ENCODE measurements around the gene MIDN.
"Not testable (repeated sequence)": the region's sequence is repeated elsewhere in the genome, so short reads cannot be mapped to it uniquely, and the experiment has no call there.

MIDN gene

DNA sequence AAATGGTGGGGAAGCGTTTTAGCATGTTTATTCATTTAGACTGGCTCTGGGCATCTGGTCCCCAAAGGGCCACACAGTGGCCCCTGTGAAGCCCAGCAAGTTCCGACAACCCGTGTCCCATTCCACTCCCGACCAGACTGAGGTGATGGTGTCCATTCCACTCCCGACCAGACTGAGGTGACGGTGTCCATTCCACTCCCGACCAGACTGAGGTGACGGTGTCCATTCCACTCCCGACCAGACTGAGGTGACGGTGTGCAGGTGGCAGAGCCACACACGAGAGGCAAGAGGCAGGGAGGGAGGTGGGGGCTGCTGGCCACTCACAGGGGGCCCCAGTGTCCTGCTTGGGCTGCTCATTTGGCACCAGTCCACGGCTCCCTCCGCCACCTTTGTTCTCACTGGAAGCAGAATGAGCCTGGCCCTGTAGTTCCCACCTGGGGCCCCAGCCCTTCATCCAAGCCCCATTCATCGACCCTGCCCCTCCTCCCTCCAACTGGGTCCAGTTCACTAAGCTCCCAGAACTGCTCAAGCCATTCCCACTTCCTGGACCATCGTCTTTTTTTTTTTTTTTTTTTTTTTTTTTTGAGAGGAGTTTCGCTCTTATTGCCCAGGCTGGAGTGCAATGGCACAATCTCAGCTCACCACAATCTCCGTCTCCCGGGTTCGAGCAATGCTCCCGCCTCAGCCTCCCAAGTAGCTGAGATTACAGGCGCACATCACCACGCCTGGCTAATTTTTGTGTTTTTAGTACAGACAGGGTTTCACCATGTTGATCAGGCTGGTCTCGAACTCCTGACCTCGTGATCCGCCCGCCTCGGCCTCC is 1.9 kb upstream of the MIDN start:
- not testable (repeated sequence) for DNase-seq (ENCODE audit: low read depth in 2 of 2)

DNA sequence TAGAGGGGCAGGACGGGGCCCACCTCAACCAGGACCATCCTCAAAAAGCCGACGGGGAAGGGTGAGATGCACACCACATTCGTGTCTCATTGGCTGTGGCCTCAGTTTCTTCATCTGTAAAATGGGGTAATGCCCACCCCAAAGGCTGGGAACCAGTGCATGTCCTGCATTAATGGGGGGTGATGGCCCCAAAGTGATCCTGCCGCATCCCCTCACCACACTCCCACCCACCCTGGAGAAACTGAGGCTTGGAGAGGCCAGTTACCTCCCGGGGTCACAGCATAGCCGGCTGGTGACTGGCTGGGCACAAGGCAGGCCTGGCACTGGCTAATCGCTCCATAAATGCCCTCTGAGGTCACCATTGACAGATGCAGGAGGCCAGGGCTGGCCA is 640 bp upstream of the MIDN start:
- DNase-seq (ENCODE audit: low read depth in 2 of 2), result no peak

DNA sequence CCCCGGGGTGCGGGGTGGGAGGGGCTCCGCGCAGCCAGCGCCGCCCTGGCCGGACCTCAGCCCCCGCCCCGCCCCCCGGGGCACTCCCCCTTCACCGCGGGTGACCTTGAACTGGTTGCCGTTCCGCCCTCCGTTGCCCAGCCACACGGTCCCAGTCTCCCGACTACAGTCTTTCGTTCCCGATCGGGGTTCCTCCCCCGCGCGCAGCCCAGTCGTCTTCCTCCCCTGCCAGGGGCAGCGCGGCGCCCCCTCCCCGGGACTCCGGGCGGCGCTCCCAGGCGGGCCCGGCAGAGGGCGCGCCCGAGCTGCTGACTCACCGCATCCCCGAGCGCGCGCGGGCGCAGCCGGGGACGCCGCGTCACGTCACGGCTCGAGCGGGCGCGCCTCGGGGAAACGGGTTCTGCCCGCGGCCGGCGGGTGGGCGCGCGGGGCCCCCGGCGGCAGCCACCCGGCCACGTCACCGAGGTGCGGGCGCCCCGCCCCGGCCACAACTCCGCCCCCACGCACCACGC is 459 bp downstream of the MIDN start:
- peak in 1 of 2 donors; percentile 68 for DNase-seq (ENCODE audit: low read depth in 2 of 2)

DNA sequence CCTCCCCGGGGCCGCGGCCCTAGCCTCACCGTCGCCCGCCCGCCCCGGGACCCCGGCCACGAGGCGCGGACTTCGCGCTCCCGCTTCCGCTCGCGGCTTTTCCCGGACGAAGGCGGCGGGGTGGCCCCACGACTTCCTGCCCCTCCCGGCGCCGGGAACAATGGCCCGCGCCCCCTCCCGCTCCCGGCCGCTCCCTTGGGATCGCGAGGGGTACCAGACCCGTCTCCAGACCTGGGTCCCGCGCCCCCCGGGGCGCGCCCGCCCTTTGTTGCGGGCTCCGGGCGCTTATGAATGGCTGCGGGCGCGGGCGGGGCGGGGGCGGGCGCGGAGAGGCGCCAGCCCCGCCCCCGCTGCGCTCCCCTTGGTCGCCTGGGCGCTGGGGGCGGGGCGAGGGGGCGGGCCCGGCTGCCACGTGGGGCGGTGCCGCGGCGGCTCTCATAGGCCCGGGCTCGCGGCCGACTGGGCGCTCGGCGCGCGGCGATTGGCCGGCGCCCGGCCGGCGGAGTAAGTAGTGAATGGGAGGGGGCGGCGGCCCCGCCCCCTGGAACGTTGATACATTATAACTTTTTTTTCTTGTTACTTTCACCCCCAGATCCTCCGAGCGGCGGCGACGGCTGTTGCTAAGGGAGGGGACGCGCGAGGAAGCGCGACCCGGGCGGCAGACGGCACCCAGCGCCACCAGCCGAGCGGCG is 1.1 kb downstream of the MIDN start:
- DNase-seq (ENCODE audit: low read depth in 2 of 2), result peak; percentile 90 to 93

DNA sequence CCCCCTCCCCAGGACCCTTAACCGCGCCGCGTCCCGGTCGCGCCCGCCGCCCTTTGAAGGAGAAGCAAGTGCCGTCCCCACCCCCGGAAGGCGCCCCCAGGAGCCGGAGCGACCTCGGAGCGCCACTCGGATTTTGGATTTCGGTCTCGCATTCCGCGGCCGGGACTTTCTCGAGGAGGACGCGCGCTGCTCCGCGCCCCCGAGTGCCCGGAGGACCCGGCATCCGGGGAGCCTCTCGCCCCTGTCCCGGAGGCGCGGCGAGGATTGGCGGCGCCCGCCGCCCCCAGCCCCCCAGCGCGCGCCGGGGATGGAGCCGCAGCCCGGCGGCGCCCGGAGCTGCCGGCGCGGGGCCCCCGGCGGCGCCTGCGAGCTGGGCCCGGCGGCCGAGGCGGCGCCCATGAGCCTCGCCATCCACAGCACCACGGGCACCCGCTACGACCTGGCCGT is 1.6 kb downstream of the MIDN start:
- DNase-seq (ENCODE audit: low read depth in 2 of 2), result no peak

DNA sequence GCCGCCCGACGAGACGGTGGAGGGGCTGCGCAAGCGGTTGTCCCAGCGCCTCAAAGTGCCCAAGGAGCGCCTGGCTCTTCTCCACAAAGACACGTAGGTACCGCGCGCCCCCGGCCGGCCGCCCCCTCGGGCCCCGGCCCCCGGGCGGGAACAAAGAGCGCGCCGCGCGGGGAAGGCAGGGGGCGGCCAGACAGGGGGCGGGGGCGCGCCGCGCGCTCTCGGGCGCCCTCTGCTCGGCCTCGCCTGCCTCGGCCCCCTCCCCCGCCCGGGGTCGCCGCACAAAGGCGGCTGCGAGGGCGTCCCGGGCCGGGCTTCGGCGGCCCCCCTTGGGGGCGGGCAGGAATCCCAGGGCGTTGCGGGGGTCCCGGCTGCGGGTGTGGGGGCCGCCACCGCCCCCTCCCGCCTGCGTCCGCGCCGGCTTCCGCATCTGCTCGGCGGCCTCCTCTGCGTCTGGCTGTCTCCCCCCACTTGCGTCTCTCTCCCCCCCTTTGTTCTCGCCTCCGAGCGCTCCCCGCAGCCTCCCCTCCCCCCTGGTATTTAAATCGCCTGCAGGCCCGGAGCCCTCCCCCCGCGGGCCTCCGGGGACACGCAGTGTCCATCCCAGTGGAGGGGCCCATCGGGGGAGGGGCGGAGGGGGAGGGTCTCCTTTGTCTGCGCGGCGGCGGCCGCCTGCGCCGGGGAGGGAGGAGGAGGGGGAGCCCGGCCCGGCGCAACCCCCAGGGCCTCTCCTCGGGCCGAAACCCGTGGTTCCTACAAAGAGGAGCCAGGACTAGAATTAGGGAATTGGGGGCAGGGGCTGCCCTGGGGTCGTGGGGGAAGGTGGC is 2.3 kb downstream of the MIDN start:
- no peak for DNase-seq (ENCODE audit: low read depth in 2 of 2)

DNA sequence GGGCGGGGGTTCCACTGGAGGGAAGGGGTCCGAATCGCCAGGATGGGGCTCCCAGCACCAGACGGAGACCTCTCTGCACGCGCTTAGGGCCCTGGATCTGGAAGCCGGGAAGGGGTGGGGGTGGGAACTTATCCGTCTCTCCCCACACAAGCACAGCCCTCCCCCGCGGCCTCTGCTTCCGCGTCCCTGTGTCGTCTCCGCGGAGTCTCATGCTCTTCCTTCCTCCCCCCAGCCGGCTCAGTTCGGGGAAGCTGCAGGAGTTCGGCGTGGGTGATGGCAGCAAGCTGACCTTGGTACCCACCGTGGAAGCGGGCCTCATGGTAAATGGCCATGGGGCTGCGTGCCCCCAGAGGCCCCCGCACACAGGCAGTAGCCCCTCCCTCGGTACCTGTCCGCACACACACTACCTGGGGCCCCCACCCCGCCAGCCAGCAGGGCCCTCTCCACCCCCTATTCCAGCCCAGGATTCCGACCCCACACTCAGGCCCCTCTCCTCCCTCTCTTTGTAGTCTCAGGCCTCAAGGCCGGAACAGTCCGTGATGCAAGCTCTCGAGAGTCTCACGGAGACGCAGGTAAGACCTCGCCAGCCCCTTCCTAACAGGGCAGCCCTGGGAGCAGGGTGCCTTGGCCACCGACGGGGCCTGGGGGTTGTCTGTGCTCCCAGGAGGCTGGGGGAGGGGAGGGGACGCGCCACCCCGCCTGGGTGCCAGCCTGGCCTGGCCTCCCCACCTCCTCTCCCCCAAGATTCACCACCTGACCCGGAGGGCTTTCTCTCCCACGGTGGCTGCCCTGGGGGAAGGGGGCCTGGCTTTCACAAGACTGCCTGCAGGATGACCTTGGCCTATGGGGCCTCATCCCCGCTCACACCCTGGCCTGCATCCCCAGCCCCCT is 3.2 kb downstream of the MIDN start:
- DNase-seq (ENCODE audit: low read depth in 2 of 2), result no peak

DNA sequence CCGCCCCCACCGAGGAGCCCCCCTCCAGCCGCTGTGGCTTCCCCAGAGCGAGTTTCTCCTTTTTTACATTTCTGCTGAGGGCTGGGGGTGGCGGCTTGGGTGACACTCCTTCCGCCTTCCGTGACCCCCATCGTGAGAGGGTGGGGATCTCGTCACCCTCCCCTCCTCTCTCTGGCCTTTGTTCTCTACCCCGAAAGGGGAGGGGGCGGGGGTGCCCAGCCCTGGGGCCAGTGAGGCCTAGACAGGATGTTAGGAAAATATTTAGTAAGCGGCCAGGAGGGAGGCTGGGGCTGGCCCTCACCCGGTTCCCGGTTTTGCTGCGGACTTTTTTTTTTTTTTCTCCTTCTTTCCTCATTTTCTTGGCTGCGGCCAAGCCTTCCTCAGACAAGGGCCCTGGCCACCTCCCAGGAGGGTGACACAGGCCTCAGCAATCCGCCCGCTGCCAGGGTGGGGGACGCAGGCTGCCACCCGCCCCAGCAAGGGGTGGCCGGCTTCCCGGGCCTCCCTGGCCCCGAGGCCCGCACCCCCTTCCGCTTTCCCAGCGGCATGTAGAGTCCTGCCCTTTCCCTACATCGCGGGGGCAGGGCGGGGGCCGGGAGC is 3.9 kb downstream of the MIDN start:
- DNase-seq (ENCODE audit: low read depth in 2 of 2), result no peak

DNA sequence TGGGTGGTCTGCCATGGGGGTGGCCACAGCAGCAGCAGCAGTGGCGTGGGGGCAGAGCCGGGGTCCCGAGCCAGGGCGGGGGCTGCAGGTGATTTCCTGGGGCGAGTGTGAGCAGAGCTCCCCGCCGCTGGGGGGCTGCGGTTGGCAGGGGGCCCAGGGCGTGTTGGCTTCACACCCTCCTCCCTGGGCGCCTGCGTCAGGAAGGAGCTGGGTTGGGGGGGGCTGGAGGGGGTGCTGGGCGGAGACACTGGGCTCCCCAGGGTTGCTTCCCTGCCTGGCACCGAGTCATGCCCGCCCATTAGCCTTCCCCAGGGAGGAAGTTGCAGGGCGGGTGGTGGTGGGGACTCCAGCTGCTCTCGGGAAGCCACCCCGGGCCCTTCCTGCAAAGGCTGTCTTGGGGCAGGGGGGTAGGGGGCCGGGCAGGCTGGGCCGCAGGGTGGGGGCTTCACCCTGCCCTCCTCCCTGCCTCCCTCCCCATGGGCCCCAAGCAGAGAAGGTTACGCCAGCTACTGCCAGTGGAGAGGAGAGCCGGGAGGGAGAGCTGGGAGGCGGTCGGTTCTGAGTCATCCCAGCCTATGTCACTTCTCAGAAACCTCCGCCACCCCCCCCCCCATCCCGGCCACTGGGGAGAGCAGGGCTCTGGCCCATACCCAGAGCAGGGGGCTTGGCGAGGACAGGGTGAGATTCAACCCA is 4.6 kb downstream of the MIDN start:
- DNase-seq (ENCODE audit: low read depth in 2 of 2), result peak in 1 of 2 donors; percentile 52

DNA sequence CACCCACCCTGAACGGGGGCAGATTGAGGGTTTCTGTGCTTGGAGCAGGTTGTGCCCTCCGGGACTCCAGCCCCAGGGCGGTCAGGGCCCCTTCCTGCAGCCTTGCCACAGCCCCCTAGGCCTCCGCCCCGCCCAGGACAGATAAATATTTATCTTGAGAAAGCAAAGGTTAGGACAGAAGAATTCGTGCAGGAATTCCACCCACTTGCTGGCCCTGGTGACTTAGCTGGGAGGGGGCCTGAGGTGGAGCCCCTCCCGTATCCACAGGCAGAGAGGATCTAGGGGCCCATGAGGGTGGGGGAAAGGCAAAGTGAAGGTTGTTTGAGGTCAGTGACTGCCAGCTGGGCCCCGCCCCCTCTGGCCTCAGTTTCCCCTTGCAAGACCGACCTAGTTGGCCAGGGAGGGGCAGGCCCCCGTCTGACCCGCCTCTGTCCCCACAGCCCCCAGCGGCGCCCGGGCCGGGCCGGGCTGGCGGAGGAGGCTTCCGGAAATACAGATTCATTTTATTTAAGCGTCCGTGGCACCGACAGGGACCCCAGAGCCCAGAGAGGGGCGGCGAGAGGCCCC is 5.2 kb downstream of the MIDN start:
- no peak for DNase-seq (ENCODE audit: low read depth in 2 of 2)

DNA sequence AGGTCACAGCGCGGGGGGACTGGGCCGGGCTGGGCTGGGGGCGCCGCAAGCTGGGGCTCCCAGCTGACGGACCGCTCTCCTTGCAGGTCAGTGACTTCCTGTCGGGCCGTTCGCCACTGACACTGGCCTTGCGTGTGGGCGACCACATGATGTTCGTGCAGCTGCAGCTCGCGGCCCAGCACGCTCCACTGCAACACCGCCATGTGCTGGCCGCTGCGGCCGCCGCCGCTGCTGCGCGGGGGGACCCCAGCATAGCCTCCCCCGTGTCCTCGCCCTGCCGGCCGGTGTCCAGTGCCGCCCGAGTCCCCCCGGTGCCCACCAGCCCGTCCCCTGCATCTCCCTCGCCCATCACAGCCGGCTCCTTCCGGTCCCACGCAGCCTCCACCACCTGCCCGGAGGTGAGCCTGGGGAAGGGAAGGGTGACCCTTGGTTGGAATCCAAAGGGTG is 5.7 kb downstream of the MIDN start:
- DNase-seq (ENCODE audit: low read depth in 2 of 2), result no peak

DNA sequence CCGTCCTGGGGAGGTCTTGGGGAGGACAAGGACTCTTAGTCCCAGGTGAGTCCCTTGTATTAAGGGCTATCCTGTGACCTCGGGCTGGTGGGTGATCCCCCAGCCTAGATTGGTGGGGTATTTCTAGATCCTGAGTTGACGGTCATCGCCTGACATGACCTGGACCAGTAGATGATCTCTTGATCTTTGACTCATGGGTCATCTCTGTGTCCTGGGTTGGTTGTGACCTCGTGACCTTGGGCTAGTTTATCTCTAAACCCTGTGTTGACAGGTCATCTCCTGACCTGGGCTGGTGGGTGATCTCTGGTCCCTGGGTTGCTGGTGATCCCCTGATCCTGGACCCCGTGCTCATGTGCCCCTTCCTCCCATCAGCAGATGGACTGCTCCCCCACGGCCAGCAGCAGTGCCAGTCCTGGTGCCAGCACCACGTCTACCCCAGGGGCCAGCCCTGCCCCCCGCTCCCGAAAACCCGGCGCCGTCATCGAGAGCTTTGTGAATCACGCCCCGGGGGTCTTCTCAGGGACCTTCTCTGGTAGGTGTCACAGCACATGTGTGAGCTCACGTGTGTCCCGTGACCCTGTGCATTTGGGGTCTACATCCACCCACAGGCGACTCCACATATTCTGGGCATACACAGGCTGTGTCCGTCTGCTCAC is 6.3 kb downstream of the MIDN start:
- no peak for DNase-seq (ENCODE audit: low read depth in 2 of 2)

DNA sequence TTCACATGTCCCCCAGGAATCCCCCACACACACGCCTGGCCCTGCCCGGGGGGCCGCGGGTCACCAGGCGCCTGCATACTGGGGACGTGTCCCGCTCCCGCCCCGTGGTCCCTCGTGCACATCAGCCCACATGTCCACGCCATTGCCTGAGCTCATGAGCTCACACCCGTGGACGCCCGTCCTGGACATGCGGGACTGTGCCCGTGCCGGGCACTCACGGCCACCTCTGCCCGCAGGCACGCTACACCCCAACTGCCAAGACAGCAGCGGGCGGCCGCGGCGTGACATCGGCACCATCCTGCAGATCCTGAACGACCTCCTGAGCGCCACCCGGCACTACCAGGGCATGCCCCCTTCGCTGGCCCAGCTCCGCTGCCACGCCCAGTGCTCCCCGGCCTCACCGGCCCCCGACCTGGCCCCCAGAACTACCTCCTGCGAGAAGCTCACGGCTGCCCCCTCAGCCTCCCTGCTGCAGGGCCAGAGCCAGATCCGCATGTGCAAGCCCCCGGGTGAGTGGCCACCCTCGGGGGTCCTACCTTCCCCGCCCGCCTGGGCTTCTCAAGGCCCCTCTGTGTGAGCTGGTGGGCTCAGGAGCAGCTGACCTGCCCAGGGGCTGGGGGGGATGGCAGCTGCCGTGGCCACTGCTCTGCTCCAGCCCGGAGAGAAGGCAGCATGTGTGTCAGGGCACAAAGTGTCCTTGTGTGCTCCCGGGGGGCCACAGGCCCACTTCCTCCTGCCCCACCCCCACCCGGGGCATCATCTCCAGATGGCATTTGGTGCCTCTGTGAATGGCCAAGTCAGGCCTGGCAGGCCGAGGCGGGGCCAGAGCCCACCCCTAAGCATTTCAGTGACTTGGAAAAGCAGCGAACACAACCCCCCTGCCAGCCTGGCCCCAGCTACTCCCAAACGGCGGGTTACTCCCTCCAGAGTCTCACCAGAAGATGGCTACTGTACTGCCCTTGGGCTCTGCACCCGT is 7.1 kb downstream of the MIDN start:
- no peak for DNase-seq (ENCODE audit: low read depth in 2 of 2)

DNA sequence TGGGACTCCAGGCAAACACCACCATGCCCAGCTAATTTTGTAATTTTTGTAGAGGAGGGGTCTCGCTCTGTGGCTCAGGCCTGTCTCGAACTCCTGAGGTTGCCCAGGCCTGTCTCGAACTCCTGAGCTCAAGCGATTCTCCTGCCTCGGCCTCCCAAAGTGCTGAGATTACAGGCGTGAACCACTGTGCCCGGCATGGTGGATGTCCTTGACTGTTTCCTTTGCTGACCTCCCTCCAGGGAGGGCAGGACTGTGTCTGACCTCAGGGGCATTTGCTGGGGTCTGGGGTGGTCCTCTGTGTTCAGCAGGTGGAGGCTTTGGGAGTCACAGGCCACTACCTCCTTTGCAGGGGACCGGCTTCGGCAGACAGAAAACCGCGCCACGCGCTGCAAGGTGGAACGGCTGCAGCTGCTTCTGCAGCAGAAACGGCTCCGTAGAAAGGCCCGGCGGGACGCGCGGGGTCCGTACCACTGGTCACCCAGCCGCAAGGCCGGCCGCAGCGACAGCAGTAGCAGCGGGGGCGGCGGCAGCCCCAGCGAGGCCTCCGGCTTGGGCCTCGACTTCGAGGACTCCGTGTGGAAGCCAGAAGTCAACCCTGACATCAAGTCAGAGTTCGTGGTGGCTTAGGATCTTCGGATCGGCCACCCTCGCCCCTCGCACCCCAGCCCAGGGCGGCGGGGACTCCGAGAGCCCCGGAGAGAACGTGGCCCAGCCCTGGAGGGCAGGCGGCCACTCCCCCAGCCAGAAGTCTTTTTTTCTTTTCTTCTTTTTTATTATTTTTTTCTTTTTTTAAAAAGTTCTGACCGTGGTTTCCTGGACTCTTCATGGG is 8.5 kb downstream of the MIDN start:
- DNase-seq (ENCODE audit: low read depth in 2 of 2), result no peak

DNA sequence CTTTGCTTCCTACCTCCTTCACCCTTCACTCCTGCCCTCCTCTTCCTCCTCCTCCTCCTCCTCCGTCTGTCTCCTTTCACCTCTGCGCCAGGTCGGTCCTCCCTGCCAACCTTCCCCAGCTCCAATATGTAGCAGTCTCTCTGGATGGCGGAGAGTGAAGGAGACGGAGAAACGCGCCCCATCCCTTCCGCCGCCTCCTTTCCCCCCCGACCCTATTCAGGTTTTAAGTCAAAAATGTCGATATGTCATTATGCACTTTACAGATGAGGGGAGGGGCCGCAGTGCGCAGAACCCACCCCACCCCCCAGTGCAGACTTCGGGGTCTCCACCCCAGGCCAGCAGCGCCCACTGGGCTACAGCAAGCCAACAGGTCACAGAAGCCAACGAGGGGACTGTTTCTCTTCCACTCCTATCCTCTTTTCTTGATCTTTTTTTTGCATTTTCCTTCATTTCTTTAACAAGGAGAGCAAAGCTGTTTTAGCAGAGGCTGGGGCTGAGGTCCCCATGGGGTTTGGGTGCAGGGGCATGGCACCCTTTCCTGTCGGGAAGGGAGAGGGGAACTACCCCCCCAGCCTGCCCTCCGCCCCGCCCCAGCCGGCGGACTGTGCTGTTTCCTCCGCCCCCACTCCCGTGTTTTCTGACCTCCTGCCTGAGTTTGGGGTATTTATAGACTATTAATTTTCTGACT is 9.2 kb downstream of the MIDN start:
- no peak for DNase-seq (ENCODE audit: low read depth in 2 of 2)

DNA sequence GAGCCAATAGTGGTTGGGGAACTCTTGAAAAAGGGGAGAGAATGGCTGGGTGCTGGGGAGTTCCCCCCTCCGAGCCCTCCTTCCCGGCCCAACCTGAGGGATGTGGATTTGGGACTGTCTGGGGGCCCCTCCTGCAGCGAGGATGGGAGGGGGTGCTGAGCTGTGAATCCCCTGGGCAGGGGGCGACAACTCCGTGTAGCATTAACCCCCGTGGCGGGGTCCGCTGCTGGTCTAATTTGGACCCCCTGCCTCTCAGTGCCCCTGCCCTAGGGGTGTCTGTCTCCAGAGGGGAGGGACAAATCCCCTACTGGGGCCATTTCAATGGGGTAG is 9.7 kb downstream of the MIDN start:
- DNase-seq (ENCODE audit: low read depth in 2 of 2), result no peak

Data from stimulated activated CD8-positive, alpha-beta memory T cell treated with anti-CD3 and anti-CD28 coated beads, Interleukin-2, amount 100 ng/mL, for 1 hour (primary cell).